ENCODE data around the gene LARP4.
"Not testable (repeated sequence)": the region's sequence is repeated elsewhere in the genome, so short reads cannot be mapped to it uniquely, and the experiment has no call there.

LARP4 gene

DNA sequence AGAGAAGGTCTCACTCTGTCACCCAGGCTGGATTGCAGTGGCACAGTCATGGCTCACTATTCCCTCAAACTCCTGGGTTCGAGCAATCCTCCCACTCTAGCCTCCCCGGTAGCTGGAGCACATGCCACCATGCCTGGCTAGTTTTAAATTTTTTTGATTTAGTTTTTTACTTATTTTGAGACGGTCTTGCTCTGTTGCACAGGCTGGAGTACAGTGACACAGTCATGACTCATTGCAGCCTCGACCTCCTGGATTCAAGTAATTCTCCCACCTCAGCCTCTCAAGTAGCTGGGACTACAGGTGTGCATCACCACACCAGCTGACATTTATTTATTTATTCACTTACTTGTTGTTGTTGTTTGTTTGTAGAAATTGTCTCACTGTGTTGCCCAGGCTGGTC, 81.9 kb downstream of the LARP4 start:
- DNase-seq (ENCODE audit: low read depth): no peak

DNA sequence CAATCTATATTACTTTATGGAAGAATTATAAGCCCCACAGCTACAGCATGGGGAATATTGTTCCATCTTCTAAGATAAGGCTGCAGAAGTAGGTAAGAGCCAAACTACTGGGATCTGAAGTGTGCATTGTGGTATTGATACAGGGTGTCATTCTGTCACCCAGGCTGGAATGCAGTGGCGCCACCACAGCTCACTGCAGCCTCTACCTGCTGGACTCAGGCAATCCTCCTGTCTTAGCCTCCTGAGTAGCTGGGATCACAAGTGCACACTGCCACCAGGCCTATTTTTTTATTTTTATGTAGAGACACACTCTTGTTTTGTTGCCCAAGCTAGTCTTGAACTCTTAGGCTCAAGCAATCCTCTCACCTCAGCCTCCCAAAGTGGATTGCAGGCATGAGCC, 82.8 kb downstream of the LARP4 start:
- DNase-seq (ENCODE audit: low read depth): no peak

DNA sequence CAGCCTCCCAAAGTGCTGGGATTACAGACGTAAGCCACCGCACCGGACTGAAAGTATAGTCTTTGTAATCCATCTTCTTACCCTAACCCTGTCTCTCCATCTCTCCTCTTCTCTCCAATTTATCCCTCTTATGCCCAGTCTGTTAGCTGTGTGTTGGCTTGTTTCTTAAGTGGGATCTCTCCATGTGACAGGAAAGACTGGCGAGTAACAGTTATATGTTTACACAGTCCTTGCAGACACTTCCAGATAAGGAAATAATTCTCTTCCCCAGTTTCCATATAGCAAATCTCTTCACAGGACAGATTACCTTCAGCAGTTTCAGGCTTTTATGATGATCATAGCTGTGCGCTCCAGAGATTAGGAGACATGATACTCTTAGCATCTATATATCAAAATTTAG, 88.1 kb downstream of the LARP4 start:
- DNase-seq (ENCODE audit: low read depth): no peak

DNA sequence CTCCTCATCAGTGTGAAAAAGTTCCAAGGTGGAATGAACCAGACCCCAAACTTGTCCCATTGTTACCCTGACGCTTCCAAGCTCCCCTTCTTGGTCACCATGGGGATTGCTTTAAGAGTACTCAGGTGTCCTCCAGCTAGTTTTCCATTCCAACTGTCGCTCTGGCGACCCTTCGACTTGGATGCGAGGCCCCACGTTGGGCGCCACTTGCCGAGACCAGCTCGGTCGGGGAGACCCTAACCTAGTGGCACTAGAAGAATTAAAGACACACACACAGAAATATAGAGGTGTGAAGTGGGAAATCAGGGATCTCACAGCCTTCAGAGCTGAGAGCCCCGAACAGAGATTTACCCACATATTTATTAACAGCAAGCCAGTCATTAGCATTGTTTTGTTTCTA, 97.4 kb downstream of the LARP4 start:
- DNase-seq (ENCODE audit: low read depth): not testable (repeated sequence)

- no peak for DNase-seq (ENCODE audit: low read depth)
Measured at GRCh38 chr12:50504798-50505674, 104.4 kb downstream of the LARP4 start, which contains the start of gene DIP2B. DIP2B (plus strand) TSS chr12:50504985; CDS start chr12:50505141, 156 bp downstream.

DNA sequence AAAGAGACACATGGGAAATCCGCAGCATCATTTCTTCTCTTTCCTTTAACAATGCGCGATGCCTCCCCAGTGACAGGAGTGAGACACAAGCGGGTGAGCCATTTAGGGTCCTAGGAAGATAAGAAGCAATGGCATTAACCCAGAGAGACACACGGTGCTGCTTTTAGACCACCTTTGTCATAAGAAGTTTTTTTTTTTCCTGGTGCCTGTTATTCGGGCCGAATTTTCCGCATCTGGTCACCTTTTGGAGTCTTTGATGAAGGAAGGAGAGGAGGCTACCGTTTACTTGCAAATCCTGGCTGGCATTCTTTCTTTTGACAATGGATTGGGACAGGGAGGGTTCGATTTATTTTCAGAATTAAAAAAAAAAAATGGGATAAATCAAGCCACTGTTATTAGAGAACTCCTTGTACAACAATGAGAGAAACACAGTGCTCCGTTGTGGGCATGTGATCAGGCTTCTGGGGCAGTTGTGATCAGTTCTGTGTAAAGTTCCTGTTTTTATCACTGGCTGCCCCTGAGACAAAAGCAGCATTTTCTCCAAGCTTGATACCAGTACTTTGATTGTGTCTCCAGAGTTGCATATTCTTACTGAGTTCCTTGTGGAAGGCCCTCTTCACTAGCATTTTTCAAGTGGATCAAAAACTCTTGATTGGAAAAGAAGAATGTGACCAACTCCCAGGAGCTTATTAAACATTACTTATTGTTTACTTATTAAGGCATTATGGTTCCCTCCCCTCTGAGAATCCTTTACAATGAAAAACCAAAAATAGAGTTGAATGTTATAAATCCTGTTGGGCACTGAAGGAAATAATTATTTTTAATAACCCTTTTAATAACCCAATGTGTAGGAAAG, 105.2 kb downstream of the LARP4 start:
- no peak for DNase-seq (ENCODE audit: low read depth)

GRCh38 chr12:50506753-50507473, 106.2 kb downstream of the LARP4 start:
- DNase-seq (ENCODE audit: low read depth): no peak

- DNase-seq (ENCODE audit: low read depth): no peak
Measured at GRCh38 chr12:50507474-50507838, 106.8 kb downstream of the LARP4 start.

DNA sequence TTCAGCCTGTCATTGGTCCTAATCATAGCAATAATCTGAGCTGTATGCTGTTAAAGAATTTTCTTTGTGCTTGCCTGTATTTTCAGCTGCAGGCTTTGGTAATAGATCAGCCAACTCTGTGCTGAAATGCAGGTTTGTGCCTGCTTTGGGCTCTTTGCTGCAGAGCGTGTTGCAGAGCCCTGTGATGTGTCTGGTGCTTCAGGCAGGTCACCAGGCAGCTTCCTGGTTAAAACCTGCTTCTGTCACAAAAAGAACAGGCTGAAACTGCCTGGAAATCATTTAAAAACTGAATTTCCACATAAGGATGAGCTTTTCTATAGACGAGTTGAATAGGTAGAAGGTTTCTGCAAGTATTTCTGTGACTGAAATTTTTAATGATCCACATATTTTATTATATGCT, 107.2 kb downstream of the LARP4 start:
- DNase-seq (ENCODE audit: low read depth): no peak

GRCh38 chr12:50508414-50508813, 107.7 kb downstream of the LARP4 start:
- no peak for DNase-seq (ENCODE audit: low read depth)

GRCh38 chr12:50508970-50509663, 108.4 kb downstream of the LARP4 start:
- DNase-seq (ENCODE audit: low read depth): no peak

GRCh38 chr12:50514526-50515276, 114.0 kb downstream of the LARP4 start:
- no peak for DNase-seq (ENCODE audit: low read depth)

DNA sequence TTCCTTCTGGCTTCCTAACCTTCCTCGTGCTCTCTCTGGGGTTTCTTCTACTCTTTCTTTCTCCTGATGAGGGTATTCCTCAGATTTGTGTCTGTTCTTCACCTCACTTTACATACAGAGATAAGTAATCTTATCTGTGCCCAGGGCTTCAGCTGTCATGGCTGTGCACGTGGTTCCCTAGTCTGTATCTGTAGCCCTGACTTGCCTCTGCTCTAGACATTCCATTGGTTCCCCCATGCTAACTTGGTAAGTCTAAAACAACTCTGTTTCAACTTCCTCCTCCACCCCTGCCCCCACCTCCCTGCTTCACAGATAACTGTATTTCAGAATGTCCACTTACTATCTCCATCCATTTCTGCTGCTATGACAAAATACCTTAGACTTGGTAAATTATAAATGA, 114.9 kb downstream of the LARP4 start:
- DNase-seq (ENCODE audit: low read depth): no peak

DNA sequence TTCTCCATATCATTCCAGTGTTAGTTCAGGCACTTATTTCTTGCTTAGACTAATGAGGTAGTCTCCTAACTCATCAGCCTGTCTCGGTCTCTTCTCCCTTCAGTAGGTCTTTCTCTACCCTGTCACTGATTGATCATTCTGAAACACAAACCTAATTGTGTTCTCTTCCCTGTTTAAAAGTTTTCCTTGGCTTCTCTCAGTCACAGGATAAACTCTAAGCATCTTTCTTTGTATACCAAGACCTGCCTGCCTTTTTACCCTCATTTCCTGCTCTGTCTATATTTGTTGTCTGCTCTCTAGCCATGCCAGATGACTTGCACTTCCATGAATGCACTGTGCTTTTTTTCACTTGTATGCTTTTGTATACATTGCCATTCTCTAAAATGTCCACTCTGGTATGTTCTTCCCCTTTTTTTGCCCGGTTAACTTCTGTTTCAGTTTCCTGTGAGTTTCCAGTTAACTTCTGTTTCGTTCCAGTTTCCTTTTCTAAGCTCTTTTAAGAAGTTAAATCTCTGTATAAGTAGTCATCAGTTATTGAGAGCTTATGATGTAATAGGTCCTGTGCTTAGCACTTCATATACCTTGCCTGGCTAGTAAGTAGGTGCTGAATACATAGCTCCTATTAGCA, 116.8 kb downstream of the LARP4 start:
- no peak for DNase-seq (ENCODE audit: low read depth)

DNA sequence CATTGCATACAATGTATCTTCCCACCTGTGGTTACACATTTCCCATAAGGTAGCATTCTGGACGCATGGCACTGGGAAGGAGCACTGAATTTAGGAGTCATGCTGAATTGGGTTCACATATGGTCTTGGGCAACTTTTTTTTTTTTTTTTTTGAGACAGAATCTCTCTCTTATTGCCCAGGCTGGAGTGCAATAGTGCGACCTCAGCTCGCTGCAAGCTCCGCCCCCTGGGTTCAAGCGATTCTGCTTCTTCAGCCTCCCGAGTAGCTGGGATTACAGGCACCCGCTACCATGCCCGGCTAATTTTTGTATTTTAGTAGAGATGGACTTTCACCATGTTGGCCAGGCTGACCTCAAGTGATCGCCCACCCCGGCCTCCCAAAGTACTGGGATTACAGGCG, 117.4 kb downstream of the LARP4 start:
- no peak for DNase-seq (ENCODE audit: low read depth)

DNA sequence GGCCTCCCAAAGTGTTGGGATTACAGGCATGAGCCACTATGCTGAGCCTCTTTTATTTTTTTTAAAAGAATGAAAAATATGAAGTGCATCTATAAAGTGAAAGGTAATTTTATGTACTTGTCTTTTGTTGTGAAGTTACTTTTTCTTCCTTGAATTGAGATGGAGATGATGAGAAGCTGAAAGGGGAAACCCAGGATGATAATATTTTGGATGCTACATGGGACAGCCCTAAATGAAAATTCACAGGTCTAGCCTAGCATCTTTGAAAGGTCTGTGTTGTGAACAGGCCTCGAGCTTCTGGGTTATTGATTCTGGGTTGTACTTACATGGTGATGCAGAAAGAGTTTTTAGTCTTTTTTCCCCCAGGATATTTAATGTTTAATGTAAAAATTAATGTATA, 118.7 kb downstream of the LARP4 start:
- DNase-seq (ENCODE audit: low read depth): no peak

GRCh38 chr12:50520416-50521207, 119.9 kb downstream of the LARP4 start:
- no peak for DNase-seq (ENCODE audit: low read depth)

GRCh38 chr12:50521781-50522180, 121.1 kb downstream of the LARP4 start:
- not testable (repeated sequence) for DNase-seq (ENCODE audit: low read depth)

- DNase-seq (ENCODE audit: low read depth): no peak
Measured at GRCh38 chr12:50523772-50524171, 123.1 kb downstream of the LARP4 start.

DNA sequence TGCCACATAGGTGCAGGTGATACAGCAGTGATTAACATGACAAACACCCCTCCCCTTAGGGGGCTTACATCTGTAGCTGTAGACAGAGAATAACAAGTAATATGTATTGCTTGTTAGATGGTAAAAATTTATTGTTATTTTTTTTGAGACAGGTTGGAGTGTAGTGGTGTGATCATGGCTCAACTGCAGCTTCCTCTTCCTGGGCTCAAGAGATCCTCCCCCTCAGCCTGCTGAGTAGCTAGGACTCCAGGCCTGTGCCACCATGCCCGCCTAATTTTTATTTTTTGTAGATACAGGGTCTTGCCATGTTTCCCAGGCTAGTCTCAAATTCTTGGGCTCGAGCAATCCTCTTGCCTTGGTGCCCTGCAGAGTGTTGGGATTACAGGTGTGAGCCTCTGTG, 123.9 kb downstream of the LARP4 start:
- no peak for DNase-seq (ENCODE audit: low read depth)

Measured in GM04503 (cell line).